Muscle layer of colon (tissue), 2 donors: ENCODE data around the gene KMT2B.

Experiments used
- H3K27ac ChIP-seq: one replicate; pipeline ENCODE4 v1.7.0; 2013; ENCODE audit warnings: low read depth, mild to moderate bottlenecking, low read length, moderate library complexity
- H3K27me3 ChIP-seq, 2 donors: one replicate each; pipeline ENCODE4 v1.7.0; 2013; ENCODE audit warnings: low read length in 2 of 2, mild to moderate bottlenecking in 2 of 2; ENCODE audit not compliant: insufficient read depth in 2 of 2, control insufficient read depth in 1 of 2
- H3K36me3 ChIP-seq: one replicate; pipeline ENCODE4 v1.7.0; 2013; ENCODE audit warnings: mild to moderate bottlenecking, low read length; ENCODE audit not compliant: insufficient read depth
- H3K4me1 ChIP-seq: one replicate; pipeline ENCODE4 v1.7.0; 2013; ENCODE audit warnings: mild to moderate bottlenecking, low read length; ENCODE audit not compliant: insufficient read depth
- H3K4me3 ChIP-seq, 2 donors: one replicate each; pipeline ENCODE4 v1.7.0; 2013; ENCODE audit warnings: low read length in 2 of 2, low read depth in 1 of 2, mild to moderate bottlenecking in 1 of 2, moderate library complexity in 1 of 2
- H3K9ac ChIP-seq: one replicate; pipeline ENCODE4 v1.7.0; 2013; ENCODE audit warnings: low read length
- H3K9me3 ChIP-seq: one replicate; pipeline ENCODE4 v1.7.0; 2013; ENCODE audit warnings: mild to moderate bottlenecking, low read length
- donor health status: abdominal sarcoma.
- donor health status: Adenocarcinoma of cecum.

KMT2B gene

DNA sequence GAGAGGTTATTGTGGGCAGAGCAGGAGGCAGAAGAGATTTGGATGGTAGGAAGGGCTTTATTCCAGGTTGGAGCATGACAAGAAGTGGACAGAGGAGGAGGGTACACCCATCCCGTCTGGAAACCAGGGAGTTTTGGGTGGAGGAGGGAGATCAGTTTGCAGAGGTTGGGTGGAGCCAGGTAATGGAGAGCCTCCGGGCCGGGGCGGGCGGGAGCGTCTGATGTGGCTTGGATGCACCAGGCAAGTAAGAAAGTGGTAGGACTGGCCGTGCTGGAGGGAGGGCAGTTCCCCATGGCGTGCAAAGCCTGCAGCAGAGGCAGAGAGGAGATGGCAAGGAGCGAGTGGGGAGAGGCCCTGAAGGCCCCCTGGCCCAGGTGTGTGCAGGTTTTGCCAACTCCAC lies 13.6 kb downstream of the KMT2B start:
- Histone ChIP-seq H3K27me3 (no peaks in the 10 kb centered on the region), H3K9me3 (no peaks in the 10 kb centered on the region), H3K36me3 (peaks cover 83% of the 10 kb centered on the region), H3K27ac (no peak overlapping the region), H3K4me3 (no peak overlapping the region), H3K4me1 (no peaks in the 10 kb centered on the region), H3K9ac (no peak overlapping the region)

DNA sequence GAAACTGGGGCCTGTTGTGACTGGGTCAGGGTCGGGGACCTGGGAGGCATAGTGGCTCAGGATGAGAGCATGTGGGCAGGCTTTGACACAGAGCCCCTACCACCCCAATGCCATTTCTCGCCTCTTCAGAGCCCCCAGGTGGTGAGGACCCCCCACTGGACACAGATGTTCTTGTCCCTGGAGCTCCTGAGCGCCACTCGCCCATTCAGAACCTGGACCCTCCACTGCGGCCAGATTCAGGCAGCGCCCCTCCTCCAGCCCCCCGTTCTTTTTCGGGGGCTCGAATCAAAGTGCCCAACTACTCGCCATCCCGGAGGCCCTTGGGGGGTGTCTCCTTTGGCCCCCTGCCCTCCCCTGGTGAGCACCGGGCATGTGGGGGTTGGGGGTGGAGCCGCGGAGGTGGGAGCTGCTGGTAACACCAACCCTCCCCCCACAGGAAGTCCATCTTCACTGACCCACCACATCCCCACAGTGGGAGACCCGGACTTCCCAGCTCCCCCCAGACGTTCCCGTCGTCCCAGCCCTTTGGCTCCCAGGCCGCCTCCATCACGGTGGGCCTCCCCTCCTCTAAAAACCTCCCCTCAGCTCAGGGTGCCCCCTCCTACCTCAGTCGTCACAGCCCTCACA lies 14.1 kb downstream of the KMT2B start:
- Histone ChIP-seq H3K9ac (no peak overlapping the region), H3K36me3 (peaks cover 84% of the 10 kb centered on the region)

DNA sequence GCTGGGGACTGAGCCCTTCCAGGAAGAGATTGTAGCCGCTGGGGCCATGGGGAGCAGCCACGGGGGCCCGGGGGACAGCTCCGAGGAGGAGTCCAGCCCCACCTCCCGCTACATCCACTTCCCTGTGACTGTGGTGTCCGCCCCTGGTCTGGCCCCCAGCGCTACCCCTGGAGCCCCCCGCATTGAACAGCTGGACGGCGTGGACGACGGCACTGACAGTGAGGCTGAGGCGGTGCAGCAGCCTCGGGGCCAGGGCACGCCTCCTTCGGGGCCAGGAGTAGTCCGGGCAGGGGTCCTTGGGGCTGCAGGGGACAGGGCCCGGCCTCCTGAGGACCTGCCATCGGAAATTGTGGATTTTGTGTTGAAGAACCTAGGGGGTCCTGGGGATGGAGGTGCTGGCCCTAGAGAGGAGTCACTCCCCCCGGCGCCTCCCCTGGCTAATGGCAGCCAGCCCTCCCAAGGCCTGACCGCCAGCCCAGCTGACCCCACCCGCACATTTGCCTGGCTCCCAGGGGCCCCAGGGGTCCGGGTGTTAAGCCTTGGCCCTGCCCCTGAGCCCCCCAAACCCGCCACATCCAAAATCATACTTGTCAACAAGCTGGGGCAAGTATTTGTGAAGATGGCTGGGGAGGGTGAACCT lies 14.9 kb downstream of the KMT2B start:
- Histone ChIP-seq H3K27me3 (no peaks in the 10 kb centered on the region), H3K9ac (no peak overlapping the region), H3K27ac (no peak overlapping the region), H3K4me1 (no peaks in the 10 kb centered on the region), H3K36me3 (peaks cover 83% of the 10 kb centered on the region), H3K9me3 (no peaks in the 10 kb centered on the region), H3K4me3 (no peak overlapping the region)

More for the DNA sequence above, 14.1 kb downstream of the KMT2B start:
- Histone ChIP-seq H3K9me3 (no peaks in the 10 kb centered on the region), H3K4me3 (no peak overlapping the region), H3K27ac (no peak overlapping the region), H3K4me1 (no peaks in the 10 kb centered on the region), H3K27me3 (no peaks in the 10 kb centered on the region)

DNA sequence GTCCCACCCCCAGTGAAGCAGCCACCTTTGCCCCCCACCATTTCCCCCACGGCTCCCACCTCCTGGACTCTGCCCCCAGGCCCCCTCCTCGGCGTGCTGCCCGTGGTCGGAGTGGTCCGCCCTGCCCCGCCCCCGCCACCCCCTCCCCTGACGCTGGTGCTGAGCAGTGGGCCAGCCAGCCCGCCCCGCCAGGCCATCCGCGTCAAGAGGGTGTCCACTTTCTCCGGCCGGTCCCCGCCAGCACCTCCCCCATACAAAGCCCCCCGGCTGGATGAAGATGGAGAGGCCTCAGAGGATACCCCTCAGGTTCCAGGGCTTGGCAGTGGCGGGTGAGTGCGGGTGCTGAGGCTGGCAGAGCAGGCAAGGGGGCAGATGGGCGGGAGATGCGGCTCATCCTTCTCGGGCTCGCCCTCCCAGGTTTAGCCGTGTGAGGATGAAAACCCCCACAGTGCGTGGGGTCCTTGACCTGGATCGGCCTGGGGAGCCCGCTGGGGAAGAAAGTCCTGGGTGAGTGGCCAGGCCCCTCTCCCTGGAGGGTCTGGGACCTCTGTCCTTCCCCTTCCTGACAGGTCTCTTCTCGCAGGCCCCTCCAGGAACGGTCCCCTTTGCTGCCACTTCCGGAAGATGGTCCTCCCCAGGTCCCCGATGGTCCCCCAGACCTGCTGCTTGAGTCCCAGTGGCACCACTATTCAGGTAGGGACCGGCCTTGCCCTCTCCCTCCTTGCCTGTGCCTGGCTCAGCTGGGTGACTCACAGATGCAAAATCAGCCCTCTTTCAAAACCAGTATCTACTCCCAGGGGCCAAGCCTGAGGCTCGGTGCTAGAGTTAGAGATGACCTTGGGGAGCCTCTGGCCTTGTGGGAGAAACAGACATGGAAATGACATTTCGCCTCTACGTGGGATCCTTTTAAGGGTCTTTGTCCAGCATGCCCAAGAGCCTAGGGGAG lies 15.7 kb downstream of the KMT2B start:
- no peak overlapping the region for H3K9ac ChIP-seq
- H3K4me1 ChIP-seq: no peaks in the 10 kb centered on the region
- H3K27ac ChIP-seq: no peak overlapping the region
- no peaks in the 10 kb centered on the region for H3K9me3 ChIP-seq
- H3K27me3 ChIP-seq: no peaks in the 10 kb centered on the region
- peaks cover 83% of the 10 kb centered on the region for H3K36me3 ChIP-seq
- no peak overlapping the region for H3K4me3 ChIP-seq

DNA sequence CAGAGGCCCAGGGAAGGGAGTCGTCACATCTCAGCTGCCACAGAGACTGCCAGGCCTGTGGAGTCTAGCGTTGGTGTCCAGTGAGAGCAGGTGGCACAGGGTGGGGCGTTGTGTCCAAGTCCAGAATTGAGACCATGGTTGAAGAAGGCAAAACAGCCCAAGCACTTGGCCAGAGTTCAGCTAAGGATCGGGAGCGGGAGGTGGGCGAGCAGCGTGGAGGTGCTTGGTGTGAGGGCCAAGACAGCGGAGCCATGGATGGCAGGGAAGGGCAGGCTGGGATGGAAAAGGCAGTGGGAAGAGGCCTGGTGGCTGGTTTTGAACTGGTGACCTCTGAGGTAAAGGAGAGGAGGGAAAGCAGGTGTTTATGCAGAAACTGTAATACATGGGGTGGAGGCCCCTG lies 16.5 kb downstream of the KMT2B start:
- H3K27me3 ChIP-seq: no peaks in the 10 kb centered on the region
- no peaks in the 10 kb centered on the region for H3K4me1 ChIP-seq
- no peak overlapping the region for H3K4me3 ChIP-seq
- no peak overlapping the region for H3K27ac ChIP-seq
- peaks cover 80% of the 10 kb centered on the region for H3K36me3 ChIP-seq
- H3K9me3 ChIP-seq: no peaks in the 10 kb centered on the region
- no peak overlapping the region for H3K9ac ChIP-seq

DNA sequence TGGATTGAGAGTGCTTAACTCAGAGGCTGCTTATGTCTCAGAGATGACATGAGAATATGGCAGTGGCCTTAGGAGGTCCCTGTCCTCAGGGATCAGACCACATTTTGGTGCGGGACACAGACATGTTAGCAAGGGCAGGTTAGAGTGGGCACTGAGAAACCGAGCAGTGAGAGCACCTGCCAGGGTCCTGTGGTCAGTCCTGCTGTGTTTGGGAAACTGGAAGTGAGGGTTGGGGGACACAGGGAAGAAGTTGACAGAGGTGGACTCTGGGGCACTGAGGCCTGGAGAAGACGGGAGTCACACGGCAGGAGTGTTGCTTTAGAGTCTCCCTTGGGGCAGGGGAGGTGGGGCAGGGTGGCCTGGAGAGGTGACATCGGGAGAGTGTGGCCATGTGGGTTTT lies 17.1 kb downstream of the KMT2B start:
- no peak overlapping the region for H3K4me3 ChIP-seq
- H3K27ac ChIP-seq: no peak overlapping the region
- H3K9me3 ChIP-seq: no peaks in the 10 kb centered on the region
- peaks cover 74% of the 10 kb centered on the region for H3K36me3 ChIP-seq
- H3K27me3 ChIP-seq: no peaks in the 10 kb centered on the region
- no peak overlapping the region for H3K9ac ChIP-seq
- H3K4me1 ChIP-seq: peaks cover 4% of the 10 kb centered on the region

DNA sequence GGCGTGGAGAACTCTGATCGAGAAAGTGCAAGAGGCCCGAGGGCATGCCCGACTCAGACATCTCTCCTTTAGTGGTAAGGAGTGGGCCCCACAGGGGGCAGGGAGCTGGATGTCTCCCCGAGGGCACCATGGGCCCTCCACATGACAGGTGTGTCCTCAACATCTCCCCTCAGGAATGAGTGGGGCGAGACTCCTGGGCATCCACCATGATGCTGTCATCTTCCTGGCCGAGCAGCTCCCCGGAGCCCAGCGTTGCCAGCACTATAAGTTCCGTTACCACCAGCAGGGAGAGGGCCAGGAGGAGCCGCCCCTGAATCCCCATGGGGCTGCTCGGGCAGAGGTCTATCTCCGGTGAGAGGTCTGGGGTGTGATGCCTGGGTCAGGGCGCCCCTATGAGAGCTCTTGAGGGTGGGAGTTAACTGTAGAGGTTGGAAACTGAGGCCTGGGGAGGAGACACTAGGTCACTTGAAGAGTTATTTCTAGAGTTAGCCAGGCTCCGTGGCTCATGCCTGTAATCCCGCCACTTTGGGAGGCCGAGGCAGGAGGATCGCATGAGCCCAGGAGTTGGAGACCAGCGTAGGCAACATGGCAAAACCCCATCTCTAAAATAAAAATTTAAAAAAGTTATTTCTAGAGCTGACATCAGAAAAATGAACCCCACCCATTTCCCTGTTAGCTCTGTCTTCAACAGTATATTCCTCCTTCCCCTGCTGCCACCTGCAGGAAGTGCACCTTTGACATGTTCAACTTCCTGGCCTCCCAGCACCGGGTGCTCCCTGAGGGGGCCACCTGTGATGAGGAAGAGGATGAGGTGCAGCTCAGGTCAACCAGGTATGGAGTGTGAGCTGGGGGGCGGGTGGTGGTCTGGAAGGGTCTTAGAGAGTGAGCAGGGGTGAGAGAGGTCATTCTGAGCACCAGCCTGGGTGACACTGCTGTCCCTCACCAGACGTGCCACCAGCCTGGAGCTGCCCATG lies 19.4 kb downstream of the KMT2B start:
- H3K36me3 ChIP-seq: peaks cover 51% of the 10 kb centered on the region
- no peaks in the 10 kb centered on the region for H3K27me3 ChIP-seq
- no peak overlapping the region for H3K27ac ChIP-seq
- peaks cover 11% of the 10 kb centered on the region for H3K4me1 ChIP-seq
- no peaks in the 10 kb centered on the region for H3K9me3 ChIP-seq
- no peak overlapping the region for H3K4me3 ChIP-seq
- H3K9ac ChIP-seq: no peak overlapping the region

DNA sequence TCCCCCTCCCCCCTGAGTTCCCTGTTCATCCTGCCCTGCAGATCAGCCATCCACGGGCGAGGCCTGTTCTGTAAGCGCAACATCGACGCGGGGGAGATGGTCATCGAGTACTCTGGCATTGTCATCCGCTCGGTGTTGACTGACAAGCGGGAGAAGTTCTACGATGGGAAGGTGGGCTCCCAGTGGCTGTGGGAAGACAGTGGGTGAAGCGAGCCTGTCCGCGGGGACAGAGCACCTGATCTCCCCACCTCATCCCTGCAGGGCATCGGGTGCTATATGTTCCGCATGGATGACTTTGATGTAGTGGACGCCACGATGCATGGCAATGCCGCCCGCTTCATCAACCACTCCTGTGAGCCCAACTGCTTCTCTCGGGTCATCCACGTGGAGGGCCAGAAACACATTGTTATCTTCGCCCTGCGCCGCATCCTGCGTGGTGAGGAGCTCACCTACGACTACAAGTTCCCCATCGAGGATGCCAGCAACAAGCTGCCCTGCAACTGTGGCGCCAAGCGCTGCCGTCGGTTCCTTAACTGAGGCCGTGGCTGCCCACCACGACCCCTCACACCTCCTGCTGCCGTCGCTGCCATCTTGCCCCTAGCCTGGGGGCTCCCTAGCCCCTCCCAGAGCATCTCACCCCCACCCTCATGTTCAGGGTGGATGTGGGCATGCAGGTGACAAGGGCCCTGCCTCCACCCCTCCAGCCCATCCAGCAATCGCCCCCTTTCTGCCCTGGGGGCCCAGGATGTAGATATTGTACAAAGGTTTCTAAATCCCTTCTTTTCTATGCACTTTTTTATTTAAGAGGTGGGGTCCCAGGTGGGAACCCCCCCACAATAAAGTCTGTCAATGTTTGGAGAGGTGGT lies 20.5 kb downstream of the KMT2B start:
- Histone ChIP-seq H3K27ac (no peak overlapping the region), H3K36me3 (peaks cover 57% of the 10 kb centered on the region)

DNA sequence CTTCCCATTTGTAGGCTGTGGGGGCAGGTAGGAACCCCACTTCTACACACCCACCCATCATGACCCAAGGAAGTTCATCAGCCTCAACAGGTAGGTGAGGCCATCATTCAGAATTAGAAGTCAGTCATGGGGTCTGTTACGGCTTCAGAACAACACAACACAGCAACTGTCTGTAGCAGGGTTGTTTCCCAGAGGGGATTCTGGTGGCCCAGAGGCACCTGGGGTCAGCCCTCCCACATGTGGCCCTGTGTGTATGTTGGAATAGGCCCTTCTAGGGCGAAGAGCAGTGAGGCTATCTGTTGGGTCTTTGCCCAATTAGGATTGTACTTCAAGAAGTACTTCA lies 21.1 kb downstream of the KMT2B start:
- peaks cover 13% of the 10 kb centered on the region for H3K4me1 ChIP-seq
- H3K9me3 ChIP-seq: no peaks in the 10 kb centered on the region
- H3K27ac ChIP-seq: no peak overlapping the region
- peaks cover 54% of the 10 kb centered on the region for H3K36me3 ChIP-seq
- no peak overlapping the region for H3K4me3 ChIP-seq
- no peaks in the 10 kb centered on the region for H3K27me3 ChIP-seq
- H3K9ac ChIP-seq: no peak overlapping the region

More for the DNA sequence above, 20.5 kb downstream of the KMT2B start:
- Histone ChIP-seq H3K4me3 (no peak overlapping the region), H3K9ac (no peak overlapping the region), H3K9me3 (no peaks in the 10 kb centered on the region), H3K4me1 (peaks cover 11% of the 10 kb centered on the region), H3K27me3 (no peaks in the 10 kb centered on the region)
